GM18861 (cell line): Measurements from ENCODE around the gene PGAP1.
A peak's percentile ranks its signal among the peaks of the same experiment; 100 is the strongest.

Experiments used
- ATAC-seq: cut with Tn5 transposase; IDR thresholded peaks from one replicate; pipeline ENCODE4 v1.9.1; 2021; ENCODE audit not compliant: unreplicated experiment

Gene PGAP1, protein sequence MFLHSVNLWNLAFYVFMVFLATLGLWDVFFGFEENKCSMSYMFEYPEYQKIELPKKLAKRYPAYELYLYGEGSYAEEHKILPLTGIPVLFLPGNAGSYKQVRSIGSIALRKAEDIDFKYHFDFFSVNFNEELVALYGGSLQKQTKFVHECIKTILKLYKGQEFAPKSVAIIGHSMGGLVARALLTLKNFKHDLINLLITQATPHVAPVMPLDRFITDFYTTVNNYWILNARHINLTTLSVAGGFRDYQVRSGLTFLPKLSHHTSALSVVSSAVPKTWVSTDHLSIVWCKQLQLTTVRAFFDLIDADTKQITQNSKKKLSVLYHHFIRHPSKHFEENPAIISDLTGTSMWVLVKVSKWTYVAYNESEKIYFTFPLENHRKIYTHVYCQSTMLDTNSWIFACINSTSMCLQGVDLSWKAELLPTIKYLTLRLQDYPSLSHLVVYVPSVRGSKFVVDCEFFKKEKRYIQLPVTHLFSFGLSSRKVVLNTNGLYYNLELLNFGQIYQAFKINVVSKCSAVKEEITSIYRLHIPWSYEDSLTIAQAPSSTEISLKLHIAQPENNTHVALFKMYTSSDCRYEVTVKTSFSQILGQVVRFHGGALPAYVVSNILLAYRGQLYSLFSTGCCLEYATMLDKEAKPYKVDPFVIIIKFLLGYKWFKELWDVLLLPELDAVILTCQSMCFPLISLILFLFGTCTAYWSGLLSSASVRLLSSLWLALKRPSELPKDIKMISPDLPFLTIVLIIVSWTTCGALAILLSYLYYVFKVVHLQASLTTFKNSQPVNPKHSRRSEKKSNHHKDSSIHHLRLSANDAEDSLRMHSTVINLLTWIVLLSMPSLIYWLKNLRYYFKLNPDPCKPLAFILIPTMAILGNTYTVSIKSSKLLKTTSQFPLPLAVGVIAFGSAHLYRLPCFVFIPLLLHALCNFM

DNA sequence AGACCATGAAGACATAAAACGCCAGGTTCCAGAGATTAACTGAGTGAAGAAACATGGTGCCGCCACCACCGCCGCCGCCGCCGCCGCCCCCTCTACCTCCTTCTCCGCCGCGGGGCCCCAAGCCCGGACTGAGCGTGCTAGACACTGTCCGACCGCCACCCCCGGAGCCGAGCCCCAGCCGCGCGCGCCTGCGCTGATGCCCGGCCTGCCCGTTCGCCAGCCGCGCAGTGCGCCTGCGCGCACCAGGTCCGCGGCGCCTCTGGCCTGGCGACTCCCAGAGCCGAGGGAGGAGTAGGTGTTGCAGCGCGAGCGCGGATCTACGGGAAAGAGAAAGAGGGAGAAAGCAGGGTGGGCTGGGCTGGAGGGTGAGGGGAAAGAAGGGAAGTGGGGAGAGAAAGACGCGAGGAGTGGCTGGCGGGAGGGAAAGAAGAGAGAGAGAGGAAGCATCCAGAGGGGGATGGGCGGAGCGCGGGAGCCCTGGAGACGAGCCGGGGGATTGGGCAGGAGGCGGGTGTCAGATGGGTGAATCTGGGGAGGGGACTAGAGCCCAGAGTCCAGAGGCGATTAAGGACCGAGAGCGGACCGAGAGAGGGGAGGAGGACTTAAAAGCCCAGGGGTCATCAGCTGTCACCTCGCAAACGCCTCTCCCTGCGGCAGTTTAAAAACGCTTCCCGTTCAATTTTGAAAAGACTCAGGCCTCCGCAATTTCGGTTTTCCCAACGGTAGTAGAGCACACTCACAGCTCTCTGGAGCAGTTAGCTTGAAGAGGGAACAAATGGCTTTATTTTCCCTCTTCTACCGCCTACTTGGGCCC, at the start of gene PGAP1:
Gene PGAP1 (minus strand): TSS at position 146 of the 814 bp plus-strand sequence. CDS start 91 bp downstream, at position 55.
- peak; percentile 84 for ATAC-seq

GRCh38 chr2:196974970-196975369, 48.5 kb upstream of the PGAP1 start:
- no peak for ATAC-seq

DNA sequence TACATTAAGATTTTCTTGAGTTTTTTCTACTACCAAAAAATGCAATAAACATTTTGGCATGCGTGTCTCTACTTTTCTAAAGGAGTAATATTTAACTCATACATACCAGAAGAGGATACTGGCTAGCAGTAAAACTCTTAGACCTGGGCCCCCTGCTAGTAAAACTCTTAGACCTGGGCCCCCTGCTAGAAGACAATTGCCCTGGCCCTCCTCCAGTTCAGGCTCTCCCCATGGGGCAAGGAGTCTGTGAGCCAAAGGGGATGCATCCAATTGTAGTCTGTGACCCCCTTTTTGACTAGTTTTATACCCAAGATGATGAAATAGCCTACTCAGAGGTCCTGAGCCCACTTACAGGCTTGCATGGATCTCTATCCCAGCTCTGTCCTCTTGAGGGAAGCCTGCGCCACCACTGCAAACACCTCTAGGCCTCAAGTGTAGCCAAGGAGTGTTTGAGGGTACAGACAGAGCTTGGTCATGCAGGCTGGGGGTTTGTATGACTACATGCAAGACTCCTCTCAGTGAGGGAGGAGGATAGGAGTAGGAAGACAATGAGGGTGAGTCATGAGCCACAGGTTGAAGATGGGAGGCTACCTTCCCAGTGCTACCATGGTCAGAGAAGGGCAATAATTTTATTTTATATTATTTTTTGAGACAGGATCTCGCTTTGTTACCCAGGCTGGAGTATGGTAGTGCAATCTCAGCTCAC, 45.2 kb upstream of the PGAP1 start:
- no peak for ATAC-seq

DNA sequence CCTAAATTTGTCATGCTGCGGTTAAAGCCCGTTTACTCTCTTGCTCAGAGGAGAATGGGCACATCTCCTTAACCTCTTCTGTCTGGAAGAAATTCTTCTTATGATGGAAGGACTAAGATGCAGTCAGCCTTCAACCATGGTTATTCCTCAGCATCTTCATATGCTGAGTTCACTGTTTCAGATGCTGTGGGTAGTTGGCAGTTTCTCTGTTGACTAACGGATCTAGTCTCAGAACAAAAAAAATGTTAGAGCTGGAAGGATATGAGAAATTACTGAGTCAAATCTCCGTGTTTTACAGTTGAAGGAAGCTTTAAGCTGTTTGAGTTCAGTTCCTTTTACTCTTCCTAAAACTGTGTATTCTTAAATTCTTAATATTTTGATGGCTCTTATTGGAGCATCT, 43.6 kb upstream of the PGAP1 start:
- ATAC-seq: no peak

GRCh38 chr2:196968516-196968915, 42.0 kb upstream of the PGAP1 start:
- ATAC-seq: no peak

DNA sequence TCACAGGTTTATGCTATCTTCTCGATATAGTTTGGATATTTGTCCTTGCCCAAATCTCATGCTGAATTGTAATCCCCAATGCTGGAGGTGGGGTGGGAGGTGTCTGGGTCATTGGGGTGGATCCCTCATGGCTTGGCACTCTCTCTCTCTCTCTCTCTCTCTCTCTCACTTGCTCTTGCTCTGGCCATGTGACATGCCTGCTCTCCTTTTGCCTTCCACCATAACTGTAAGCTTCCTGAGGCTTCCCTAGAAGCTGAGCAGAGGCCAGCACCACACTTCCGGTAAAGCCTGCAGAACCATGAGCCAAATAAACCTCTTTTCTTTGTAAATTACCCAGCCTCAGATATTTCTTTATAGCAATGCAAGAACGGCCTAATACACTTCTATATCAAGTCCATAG, 41.3 kb upstream of the PGAP1 start:
- ATAC-seq: no peak

- ATAC-seq: no peak
These were observed 40.6 kb upstream of the PGAP1 start for GRCh38 chr2:196967116-196967515.

- ATAC-seq: no peak
These were observed 39.6 kb upstream of the PGAP1 start for GRCh38 chr2:196966061-196966460.

DNA sequence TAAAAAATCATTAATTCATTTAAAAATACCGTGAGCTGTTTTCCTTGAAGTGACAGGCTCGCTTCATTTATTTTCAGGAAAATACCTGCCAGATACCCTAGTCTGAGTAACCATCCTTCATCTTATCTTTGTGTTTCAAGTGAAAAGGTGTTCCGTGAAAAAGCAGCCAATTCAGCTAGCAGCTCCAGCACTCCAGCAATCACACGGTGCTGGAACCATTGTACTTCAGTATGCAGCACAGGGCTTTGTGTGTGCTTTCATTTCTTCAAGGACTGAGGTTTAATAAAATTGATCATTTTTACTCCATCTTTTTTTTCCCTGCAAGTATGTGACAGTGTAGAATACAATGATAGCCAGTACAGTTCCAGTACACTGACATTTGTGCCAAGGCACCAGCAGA, 39.1 kb upstream of the PGAP1 start:
- no peak for ATAC-seq

DNA sequence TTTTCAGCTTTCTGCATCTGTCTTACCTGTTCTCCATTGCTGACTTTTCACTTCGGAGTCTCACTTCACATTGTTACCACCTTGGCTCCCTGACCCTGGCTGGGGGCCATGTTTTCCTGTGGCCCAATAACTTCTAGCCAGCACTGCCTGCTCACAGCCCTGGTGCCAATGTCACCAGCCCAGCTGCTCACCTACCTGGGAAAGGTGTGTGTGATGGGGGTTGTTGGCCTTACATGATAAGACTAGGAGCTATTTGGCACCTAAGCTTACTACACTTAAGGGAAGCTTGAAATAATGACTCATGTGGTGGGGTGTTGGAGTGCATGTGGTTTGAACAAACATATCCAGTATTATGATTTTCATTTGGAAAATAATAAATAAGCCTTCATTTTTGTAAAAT, 37.5 kb upstream of the PGAP1 start:
- no peak for ATAC-seq

DNA sequence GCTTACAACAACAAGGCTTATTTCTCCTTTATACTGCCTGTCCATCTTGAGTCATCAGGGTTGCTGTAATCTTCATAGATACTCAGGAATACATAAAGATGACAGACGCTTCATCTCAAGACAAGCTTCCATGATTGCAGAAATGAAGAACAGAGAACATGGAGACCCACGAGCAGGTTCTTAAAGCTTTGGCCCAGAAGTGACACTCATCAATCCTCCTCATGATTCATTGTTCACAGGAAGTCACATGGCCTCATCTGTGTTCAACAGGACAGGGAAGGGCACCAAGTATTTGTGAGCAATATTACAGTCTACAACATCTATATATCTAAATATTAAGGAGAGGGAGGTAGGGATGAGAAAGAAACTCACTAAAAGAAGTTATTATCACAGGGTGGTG, 36.5 kb upstream of the PGAP1 start:
- ATAC-seq: no peak

DNA sequence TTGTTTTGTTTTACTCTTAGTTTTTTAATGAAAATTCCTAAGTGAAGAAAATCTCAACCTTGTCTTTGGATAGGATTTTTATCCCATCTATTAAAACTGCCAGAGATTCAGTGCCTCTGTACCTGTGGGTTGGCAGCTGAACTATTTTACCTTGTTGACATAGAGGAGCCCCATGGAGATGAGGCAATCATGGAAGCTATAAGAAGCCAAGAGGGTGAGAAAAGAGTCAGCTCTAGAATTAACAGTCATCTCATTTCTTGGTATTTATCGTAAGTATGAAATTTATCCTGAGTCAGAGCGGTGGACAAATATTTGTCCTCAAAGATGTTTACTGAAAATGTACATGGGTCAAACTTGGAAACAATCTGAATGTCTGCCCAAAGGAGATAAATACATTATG, 35.8 kb upstream of the PGAP1 start:
- no peak for ATAC-seq

GRCh38 chr2:196961889-196962288, 35.4 kb upstream of the PGAP1 start:
- ATAC-seq: peak; percentile 89

- ATAC-seq: no peak
These were observed 33.3 kb upstream of the PGAP1 start for GRCh38 chr2:196959734-196960338.

GRCh38 chr2:196959281-196959680, 32.8 kb upstream of the PGAP1 start:
- ATAC-seq: no peak

DNA sequence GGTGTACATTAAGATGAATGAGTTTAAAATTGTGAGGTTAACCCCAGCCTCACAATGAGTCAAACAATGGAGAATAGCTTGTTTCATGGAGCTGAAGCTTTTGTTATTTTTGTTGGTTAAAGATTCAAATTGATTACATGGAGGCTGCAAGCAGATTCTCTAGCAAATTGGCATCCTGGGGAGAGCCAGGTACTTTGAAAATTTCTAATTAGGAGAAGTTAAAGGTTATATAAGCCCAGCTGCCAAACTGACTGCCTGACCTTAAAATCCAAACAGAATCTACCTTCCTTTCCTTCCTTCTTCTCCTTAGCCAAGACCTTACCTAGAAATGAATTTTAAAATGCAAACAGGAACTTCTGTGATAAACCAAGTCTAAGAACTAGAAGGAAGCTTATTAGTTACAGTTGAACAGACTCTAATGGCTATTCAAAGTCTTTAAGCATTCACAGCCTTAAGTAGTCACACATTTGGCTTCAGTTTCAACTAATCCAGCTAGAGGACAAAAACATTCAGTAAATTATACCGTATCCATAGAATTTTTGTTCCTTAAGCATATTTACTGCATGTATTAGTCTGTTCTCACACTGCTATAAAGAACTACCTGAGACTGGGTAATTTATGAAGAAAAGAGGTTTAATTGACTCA, 31.5 kb upstream of the PGAP1 start:
- no peak for ATAC-seq

DNA sequence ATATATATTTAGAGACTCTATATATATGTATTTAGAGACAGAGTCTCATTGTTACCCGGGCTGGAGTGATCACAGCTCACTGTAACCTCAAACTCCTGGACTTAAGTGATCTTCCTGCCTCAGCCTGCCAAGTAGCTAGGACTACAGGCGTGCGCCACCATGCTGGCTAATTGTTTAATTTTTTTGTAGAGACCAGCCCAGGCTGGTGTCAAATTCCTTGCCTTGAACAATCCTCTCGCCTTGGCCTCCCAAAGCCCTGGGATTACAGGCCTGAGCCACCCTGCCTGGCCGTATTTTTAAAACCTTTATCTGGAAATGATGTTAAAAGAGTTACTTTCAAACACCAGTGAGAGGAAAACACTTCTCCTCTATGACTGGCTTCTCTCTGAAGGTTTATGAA, 30.9 kb upstream of the PGAP1 start:
- ATAC-seq: no peak

GRCh38 chr2:196956069-196956468, 29.6 kb upstream of the PGAP1 start:
- ATAC-seq: no peak

GRCh38 chr2:196955036-196955435, 28.5 kb upstream of the PGAP1 start:
- ATAC-seq: no peak

DNA sequence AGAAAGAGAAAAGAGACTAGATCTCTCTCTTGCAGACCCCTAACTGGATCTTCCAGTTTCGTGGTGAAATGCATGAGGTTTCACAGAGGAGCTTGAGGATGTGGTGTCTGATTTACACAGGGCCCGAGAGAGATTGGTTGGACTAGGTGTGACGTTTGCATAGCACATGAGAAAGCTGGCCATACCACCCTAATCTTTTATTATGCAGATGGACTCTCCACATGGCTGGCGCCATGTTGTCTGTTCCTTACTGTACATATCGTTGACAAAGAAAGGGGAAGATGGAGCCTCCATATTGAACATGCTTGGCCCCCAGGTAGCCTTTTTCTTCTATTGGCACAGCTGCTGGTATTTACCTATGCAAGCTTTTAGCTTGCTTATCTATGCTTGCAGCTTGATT, 27.5 kb upstream of the PGAP1 start:
- ATAC-seq: no peak
